IPS-18a (cell line): ENCODE measurements around the gene GPX4.

Source experiments
- H3K27ac ChIP-seq: one replicate; pipeline ENCODE4 v1.5.1; 2013; ENCODE audit warnings: low read length
- H3K27me3 ChIP-seq: one replicate; pipeline ENCODE4 v1.6.1; 2013; ENCODE audit warnings: mild to moderate bottlenecking, low read length; ENCODE audit not compliant: control insufficient read depth, insufficient read depth
- H3K36me3 ChIP-seq: one replicate; pipeline ENCODE4 v1.6.1; 2013; ENCODE audit warnings: low read depth, low read length; ENCODE audit not compliant: control insufficient read depth
- H3K4me1 ChIP-seq: one replicate; pipeline ENCODE4 v1.6.1; 2013; ENCODE audit warnings: low read depth, low read length; ENCODE audit not compliant: control insufficient read depth
- H3K4me3 ChIP-seq: one replicate; pipeline ENCODE4 v1.5.1; 2013; ENCODE audit warnings: low read length
- H3K9ac ChIP-seq: one replicate; pipeline ENCODE4 v1.6.1; 2013; ENCODE audit warnings: mild to moderate bottlenecking, low read length, moderate library complexity
- H3K9me3 ChIP-seq: one replicate; pipeline ENCODE4 v1.6.1; 2013; ENCODE audit warnings: low read depth, low read length; ENCODE audit not compliant: control insufficient read depth

GPX4 gene

DNA sequence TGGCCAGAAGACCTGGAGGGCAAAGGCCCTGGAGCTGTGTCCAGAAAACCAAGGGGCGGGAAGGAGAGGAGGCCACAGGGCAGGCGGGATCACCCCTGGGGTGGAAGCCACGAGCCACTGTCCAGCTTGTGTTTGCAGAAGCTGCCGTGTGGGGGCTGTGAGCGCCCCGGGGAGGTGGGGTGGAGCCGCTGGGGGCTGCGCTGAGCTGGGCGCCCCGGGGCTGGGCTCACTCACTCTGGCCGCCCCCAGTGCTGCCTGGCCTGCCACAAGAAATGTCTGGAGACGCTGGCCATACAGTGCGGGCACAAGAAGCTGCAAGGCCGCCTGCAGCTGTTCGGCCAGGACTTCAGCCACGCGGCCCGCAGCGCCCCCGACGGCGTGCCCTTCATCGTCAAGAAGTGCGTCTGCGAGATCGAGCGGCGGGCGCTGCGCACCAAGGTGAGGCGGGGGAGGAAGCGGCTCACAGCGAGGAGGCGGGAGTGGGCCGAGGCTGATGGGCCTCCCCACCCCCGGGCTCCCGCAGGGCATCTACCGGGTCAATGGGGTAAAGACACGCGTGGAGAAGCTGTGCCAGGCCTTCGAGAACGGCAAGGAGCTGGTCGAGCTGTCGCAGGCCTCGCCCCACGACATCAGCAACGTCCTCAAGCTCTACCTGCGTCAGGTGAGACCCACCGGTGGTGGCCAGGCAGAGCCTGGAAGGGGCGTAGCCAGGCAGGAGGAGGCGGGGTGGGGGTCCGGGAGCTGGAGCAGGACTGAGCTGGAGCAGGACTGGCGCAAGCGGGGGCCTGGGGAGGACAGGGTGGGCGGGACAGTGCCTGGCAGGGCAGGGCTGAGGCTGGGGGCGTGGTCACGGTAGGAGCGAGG lies 22.3 kb upstream of the GPX4 start:
- Histone ChIP-seq H3K36me3 (peaks cover 3% of the 10 kb centered on the region), H3K27me3 (no peaks in the 10 kb centered on the region), H3K4me1 (no peaks in the 10 kb centered on the region), H3K9ac (no peak overlapping the region), H3K27ac (no peak overlapping the region), H3K4me3 (no peak overlapping the region), H3K9me3 (no peaks in the 10 kb centered on the region)

DNA sequence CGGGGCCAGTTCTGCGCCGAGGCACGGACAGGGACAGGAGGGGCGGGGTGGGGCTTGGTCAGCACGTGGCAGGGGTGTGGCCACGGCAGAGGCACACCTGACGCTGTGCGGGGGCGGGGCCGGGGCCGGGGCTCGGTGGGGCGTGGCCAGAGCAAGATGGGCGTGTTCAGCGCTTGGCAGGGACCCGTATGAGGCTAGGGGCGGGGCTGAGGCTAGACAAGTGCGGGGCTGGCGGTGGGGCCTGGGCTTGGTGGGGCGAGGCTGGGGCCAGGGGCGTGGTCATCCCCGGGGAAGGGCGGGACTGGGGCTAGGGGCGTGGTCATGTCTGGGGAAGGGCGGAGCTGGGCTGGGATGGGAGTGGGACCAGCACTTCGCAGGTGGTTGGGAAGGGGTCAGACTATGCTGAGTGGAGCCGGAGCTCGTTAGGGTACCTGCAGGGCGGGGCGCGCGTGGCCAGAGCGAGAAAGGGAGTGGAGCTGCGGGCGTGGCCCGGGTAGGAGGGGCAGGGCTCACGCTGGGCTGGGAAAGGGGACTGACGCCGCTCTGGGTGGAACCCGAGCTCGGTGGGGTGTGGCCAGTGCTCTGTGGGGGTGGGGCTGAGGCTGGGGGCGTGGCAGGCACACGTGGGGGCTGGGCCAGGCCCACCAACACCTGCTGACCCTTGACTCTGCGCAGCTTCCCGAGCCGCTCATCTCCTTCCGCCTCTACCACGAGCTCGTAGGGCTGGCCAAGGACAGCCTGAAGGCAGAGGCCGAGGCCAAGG lies 21.4 kb upstream of the GPX4 start:
- H3K4me1 ChIP-seq, result no peaks in the 10 kb centered on the region
- no peaks in the 10 kb centered on the region for H3K27me3 ChIP-seq
- H3K36me3 ChIP-seq, result peaks cover 4% of the 10 kb centered on the region
- peak overlapping the region; percentile 52 for H3K4me3 ChIP-seq
- no peak overlapping the region for H3K9ac ChIP-seq
- H3K27ac ChIP-seq, result no peak overlapping the region
- no peaks in the 10 kb centered on the region for H3K9me3 ChIP-seq

DNA sequence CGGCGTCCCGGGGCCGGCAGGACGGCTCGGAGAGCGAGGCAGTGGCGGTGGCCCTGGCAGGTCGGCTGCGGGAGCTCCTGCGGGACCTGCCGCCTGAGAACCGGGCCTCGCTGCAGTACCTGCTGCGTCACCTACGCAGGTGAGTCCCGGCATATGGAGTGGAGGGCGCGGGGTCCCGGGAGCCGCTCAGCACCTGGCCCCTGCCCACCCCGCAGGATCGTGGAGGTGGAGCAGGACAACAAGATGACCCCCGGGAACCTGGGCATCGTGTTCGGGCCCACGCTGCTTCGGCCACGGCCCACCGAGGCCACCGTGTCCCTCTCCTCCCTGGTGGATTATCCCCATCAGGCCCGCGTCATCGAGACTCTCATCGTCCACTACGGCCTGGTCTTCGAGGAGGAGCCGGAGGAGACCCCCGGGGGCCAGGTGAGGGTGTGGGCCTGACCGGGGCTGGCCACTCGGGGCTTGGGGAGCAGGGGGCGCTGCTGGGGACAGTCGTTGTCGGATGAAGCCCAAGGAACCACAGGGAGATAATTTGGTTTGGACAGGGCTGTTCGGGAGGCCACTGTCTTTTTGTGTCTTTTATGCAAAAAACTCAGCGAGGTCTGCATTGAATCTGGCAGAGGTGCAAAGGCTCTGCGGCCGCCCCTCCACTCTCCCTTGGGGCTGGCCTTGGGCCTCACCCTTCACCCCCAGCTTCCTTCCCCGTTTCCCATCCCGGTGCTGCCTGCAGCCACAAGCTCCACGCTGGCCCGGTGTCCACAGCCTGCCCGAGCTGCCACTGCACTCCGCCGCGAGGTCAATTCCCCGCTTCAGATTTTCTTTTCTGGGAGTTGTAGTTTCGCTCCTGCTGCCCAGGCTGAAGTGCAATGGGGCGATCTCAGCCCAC lies 20.6 kb upstream of the GPX4 start:
- no peak overlapping the region for H3K9ac ChIP-seq

DNA sequence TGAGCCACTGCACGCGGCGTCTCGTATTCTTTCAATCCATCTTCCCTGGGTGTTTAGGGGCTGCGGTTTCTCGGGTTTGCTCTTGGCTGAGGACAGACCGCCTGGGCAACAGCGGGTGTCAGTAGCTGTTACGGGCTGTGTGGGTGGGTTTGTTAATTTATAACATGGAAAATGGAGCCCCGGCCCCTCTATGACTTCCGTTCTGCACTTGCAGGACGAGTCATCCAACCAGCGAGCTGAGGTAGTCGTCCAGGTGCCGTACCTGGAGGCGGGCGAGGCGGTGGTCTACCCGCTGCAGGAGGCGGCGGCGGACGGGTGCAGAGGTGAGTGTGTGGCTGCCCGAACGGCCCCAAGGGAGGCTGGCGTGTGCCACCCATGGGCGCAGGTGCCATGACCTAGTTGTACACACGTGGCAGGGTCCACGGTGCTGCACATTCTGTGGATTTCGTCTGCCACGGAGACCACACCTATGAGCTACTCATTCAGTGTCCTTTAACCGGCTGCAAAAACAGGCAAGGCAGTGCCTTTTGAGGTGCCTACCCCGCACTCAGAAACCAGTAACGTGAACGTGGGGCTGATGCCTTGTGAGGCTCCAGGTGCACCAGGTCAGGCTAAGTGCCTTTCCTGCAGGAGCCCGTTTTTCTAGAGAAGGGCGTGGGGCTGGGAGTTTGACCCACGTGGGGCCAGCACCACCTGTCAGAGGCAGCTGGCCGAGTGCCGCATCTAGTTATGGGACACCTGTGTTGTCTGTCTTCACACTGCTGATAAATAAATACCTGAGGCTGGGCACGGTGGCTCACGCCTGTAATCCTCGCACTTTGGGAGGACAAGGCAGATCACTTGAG lies 19.5 kb upstream of the GPX4 start:
- Histone ChIP-seq H3K27ac (no peak overlapping the region), H3K4me1 (no peaks in the 10 kb centered on the region), H3K4me3 (no peak overlapping the region), H3K36me3 (peaks cover 11% of the 10 kb centered on the region), H3K9me3 (no peaks in the 10 kb centered on the region), H3K9ac (no peak overlapping the region), H3K27me3 (no peaks in the 10 kb centered on the region)

More for the DNA sequence above, 20.6 kb upstream of the GPX4 start:
- Histone ChIP-seq H3K27me3 (no peaks in the 10 kb centered on the region), H3K4me3 (peak overlapping the region; percentile 52), H3K27ac (no peak overlapping the region), H3K36me3 (peaks cover 7% of the 10 kb centered on the region), H3K4me1 (no peaks in the 10 kb centered on the region), H3K9me3 (no peaks in the 10 kb centered on the region)

DNA sequence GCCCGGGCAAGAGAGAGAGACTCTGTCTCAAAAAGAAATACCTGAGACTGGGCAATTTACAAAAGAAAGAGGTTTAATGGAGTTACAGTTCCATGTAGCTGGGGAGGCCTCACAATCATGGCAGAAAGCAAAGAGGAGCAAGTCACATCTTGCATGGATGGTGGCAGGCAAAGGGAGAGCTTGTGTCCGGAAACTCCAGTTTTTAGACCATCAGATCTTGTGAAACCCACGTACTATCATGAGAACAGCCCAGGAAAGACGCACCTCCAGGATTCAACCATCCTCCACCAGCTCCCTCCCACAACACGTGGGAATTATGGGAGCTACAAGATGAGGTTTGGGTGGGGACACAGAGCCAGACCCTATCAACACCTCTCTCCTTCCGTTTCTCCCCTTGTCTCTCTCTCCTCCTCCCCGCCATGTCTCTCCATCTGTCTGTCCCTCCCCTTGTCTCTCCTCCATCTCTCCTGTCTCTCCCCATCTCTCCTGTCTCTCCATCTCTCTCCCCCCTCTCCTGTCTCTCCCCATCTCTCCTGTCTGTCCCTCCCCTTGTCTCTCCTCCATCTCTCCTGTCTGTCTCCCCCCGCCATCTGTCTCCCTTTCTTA lies 18.6 kb upstream of the GPX4 start:
- H3K9ac ChIP-seq, result no peak overlapping the region
- H3K27ac ChIP-seq, result no peak overlapping the region
- H3K9me3 ChIP-seq, result no peaks in the 10 kb centered on the region
- no peaks in the 10 kb centered on the region for H3K27me3 ChIP-seq
- H3K4me3 ChIP-seq, result no peak overlapping the region
- peaks cover 11% of the 10 kb centered on the region for H3K36me3 ChIP-seq
- no peaks in the 10 kb centered on the region for H3K4me1 ChIP-seq

- no peak overlapping the region for H3K4me3 ChIP-seq
- no peaks in the 10 kb centered on the region for H3K27me3 ChIP-seq
- no peaks in the 10 kb centered on the region for H3K4me1 ChIP-seq
- no peak overlapping the region for H3K9ac ChIP-seq
- no peaks in the 10 kb centered on the region for H3K9me3 ChIP-seq
- H3K27ac ChIP-seq, result no peak overlapping the region
- H3K36me3 ChIP-seq, result peaks cover 12% of the 10 kb centered on the region
These were observed 17.9 kb upstream of the GPX4 start for GRCh38 chr19:1085676-1086442.

DNA sequence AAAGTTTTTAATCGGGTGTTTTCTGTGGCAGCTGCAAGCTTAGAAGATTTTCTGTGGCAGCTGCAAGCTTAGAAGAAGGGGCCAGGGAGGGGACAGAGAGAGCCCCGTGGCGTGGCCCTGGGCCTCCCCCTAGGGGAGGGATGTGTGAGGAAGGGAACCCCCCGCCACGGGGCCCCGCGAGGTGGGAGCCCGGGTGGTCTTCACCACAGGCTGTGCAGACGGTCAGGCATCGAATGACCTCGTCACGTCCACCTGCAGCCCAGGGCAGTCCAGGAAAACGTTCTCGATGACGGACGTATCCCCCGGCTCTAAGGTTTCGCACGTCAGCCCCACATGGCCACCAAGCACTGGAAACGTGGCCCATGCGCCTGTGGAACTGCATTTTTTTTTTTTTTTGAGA lies 17.2 kb upstream of the GPX4 start:
- Histone ChIP-seq H3K9ac (no peak overlapping the region), H3K36me3 (peaks cover 18% of the 10 kb centered on the region), H3K4me3 (no peak overlapping the region), H3K27me3 (no peaks in the 10 kb centered on the region), H3K27ac (no peak overlapping the region), H3K9me3 (no peaks in the 10 kb centered on the region), H3K4me1 (no peaks in the 10 kb centered on the region)

DNA sequence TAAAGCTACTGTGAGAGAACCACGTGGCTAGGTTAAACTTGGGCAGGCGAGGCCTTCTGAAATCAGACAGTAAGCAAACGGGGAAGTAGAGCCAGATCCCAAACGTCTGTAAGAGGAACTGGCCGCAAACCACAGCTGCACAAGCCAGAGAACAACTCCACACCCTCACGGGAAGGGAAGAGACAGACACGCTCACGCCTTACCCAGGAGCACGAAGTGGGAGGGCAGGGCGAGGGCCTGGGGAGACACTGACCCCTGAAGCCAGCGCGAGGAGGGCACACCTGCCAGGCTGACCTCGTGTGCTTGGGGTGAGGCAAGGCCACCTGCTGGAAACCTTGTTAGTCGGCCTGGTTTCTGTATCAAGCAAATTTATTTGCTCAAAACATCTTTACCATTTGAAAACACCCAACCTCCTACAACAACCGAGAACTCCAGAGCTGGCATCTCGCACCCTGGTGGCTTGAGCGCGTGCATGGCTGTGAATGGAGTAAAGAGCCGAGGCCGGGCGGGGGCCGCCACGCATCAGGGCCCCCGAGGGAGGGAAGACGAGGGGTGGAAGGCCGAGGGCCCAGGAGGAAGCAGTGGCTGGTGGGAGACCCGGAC lies 15.9 kb upstream of the GPX4 start:
- no peaks in the 10 kb centered on the region for H3K27me3 ChIP-seq
- no peak overlapping the region for H3K27ac ChIP-seq
- H3K4me1 ChIP-seq, result no peaks in the 10 kb centered on the region
- H3K36me3 ChIP-seq, result peaks cover 23% of the 10 kb centered on the region
- H3K9me3 ChIP-seq, result no peaks in the 10 kb centered on the region
- H3K9ac ChIP-seq, result no peak overlapping the region
- H3K4me3 ChIP-seq, result no peak overlapping the region

GRCh38 chr19:1088416-1089010 lies 15.3 kb upstream of the GPX4 start:
- peaks cover 29% of the 10 kb centered on the region for H3K36me3 ChIP-seq
- no peak overlapping the region for H3K9ac ChIP-seq

More at GRCh38 chr19:1088416-1089010, 15.3 kb upstream of the GPX4 start:
- H3K4me3 ChIP-seq, result no peak overlapping the region
- H3K27me3 ChIP-seq, result no peaks in the 10 kb centered on the region
- no peaks in the 10 kb centered on the region for H3K9me3 ChIP-seq
- no peaks in the 10 kb centered on the region for H3K4me1 ChIP-seq
- no peak overlapping the region for H3K27ac ChIP-seq
